NOMO-1 (cell line): ENCODE measurements around the gene RAB40A.
"Not testable (repeated sequence)": the region's sequence is repeated elsewhere in the genome, so short reads cannot be mapped to it uniquely, and the experiment has no call there.

Experiments
- DNase-seq, 2 experiments: peaks; one replicate each; lab custom pipeline; 2025; ENCODE audit not compliant: unreplicated experiment in 2 of 2; lab: John Stamatoyannopoulos, UW

Gene RAB40A

GRCh38 chrX:103524747-103525146 is 5.5 kb upstream of the RAB40A start:
- no peak for DNase-seq

DNA sequence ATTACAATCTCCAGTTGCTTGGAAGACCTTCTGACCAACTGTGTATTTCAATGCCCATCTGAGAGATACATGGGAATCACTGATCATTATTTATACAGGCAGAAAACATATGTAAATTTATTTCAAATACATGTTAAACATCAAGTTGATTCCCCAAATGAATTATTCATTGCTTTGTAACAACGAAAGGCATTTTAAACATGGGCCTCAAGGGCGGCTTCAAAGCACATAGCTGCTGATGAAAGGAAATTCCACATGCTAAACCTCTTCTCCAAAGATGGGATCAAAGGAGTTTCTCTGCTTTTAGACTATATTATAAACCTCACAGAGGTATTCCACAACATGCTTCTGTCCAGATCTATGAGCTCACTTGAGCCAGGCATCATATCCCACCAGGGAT is 4.3 kb upstream of the RAB40A start:
- DNase-seq: no peak

- DNase-seq: no peak
Observed at GRCh38 chrX:103520386-103520785, 1.1 kb upstream of the RAB40A start.

- no peak for DNase-seq
Observed at GRCh38 chrX:103518571-103518970, 718 bp downstream of the RAB40A start.

DNA sequence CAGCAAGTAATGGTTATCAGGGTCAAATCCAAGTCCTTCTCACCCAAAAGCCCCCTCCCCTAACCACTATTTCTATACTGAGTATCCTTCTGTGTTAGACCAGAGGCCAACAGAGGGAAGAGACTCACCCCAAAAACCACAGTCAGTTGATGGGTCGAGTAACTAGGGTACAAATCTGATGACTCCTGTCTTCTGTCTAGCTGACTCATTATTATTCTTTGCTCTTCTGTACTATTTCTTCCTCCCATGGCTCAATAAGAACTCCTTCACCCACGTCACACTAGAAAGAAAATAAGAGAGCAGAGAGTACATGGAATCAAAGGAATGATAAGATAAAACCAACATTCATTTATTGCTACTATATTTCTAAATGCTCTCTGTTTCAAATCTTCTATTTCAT is 2.0 kb downstream of the RAB40A start:
- DNase-seq: no peak

DNA sequence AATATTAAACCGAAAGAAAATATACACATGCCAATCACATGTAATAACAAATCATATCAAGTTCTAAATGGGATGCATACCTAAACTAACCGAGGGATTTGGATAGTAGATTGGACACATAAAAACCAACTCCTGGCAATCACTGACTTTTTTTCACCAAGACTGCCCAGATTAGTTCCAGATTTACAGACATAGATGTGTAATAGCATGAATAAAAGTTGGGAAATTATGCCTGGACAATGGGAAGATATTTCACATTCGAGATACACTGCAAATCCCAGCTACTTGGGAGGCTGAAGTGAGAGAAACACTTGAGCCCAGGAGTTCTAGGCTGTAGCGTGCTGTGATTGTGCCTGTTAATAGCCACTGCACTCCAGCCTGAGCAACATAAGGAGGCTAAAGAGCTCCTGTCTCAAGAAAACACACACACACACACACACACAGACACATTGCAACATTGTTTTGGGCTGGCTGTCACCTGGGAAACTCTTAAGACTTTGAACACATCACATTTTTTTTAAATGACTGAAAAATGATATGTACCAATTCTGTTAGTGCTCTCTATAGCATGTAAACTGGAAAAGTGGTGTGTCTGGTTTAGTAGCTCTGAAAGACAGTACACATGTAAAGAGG is 5.7 kb downstream of the RAB40A start:
- DNase-seq: no peak

GRCh38 chrX:103513067-103513466 is 6.2 kb downstream of the RAB40A start:
- DNase-seq: no peak

GRCh38 chrX:103510031-103510430 is 9.3 kb downstream of the RAB40A start:
- no peak for DNase-seq

DNA sequence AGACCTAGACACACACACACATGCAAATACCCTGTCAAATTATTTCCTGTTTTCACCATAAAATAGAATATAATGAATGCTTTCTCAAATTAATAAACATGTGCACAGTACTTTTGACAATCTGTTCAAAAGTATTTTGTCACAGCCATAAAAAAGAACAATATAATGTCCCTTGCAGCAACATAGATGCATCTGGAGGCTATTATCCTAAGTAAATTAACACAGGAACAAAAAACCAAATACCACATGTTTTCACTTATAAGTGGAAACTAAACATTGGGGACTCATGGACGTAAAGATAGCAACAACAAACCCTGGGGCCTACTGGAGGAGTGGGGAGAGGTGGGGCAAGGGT is 15.5 kb downstream of the RAB40A start:
- no peak for DNase-seq

DNA sequence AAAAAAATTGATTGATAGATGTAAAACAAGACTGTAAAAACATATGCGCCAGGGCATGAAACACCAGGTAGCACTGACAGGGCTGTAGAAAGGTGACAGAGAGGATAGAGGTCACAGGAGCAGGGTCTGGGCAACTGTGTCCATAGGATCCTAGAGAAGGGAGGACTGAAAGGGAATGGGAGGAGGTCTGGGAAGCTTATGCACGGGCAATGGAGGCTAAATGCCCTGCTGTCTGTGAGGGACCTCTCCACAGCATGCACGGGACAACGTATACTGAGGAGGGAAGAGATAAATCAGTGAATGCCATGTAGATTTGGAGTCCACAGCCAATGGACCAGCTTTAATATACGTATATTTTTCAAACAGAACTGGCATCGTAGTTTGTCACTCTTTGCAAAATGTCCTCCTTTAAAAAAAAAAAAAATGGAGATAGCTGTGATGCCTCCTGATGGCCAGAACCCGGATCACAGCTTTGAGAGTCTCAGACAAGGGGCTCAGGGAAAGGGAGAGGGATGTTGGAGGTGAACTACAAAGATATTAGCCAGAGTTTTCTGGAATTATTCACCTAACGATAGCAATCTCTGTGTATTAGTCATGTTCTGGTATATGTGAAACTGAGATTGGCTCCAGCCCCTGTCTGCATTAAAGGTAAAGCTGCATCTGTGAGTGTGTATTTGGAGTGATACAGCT is 16.0 kb downstream of the RAB40A start:
- DNase-seq: no peak

DNA sequence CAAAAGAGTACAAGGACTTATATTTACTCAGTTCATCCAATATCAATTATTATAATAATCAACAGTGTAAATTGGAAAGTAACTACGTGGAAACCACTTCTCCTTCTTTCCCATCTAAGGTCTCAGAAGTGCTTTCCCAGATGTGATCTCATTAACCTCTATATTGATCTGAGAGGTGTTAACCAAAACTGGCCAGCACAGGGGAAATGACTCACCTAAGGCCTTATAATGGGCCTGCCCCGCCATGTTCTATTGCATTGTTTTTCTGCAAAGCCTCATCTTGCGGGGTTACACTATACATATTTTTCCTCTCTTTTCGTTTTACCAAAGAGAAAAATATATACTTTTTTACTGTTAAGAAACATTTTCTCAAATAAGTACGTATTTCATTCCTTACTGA is 20.5 kb downstream of the RAB40A start:
- no peak for DNase-seq

DNA sequence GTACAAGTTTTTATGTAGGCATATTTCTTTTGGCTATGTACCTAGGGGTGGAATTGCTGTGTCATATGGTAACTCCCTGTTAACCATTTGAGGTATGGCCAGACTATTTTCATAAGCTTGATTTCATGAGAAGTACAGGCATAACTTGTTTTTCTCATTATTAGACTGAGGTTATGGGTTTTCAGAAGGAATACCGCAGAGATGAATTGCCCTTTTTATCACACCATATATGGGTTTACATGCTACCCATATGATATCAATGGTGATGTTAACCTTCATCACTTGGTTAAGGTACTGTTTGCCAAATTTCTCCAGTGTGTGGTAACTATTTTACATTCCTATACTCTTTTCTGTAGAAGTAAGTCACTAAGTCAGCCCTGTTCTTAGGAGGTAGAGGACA is 23.5 kb downstream of the RAB40A start:
- DNase-seq: no peak

- not testable (repeated sequence) for DNase-seq
Observed at GRCh38 chrX:103493578-103493977, 25.7 kb downstream of the RAB40A start.

- not testable (repeated sequence) for DNase-seq
Observed at GRCh38 chrX:103489733-103490132, 29.6 kb downstream of the RAB40A start.

GRCh38 chrX:103488794-103489193 is 30.5 kb downstream of the RAB40A start:
- no peak for DNase-seq

- DNase-seq: no peak
Observed at GRCh38 chrX:103488332-103488731, 31.0 kb downstream of the RAB40A start.

- no peak for DNase-seq
Observed at GRCh38 chrX:103483720-103484119, 35.6 kb downstream of the RAB40A start.

GRCh38 chrX:103480526-103480925 is 38.8 kb downstream of the RAB40A start:
- no peak for DNase-seq

DNA sequence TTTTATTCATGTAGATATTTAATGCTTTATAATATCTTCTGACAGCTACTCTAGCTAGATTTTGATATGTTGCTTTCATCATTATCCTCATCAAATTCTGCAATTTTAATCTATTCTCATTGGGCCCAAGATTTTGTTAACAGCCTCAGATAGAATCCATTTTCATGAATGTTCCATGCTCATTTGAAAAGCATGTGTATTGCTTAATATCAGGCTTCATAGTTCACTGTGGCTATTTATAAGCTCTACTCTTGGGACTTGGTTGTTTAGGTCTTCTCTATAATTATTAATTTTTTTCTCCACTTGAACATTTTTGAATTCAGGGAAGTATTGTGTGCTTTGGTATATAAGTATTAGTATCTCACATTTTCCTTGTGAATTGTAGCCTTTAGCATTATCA is 41.8 kb downstream of the RAB40A start:
- DNase-seq: no peak

DNA sequence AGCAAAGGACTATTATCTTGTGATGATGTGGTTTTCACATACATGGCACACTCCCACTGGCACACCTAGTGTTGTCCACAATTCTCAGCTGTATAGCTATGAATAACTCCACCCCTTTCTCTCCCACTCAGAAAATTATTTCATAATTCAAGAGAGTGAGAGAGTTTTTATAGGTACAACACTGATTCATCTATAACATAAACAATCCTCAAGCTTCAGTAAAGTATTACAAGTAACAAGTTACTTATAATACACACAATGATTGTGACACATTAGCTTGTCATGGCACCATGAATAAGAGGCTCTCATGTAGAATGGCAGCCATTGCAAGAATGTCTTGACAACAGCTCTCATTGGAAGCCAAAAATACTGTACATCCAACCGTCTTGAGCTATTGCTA is 43.9 kb downstream of the RAB40A start:
- DNase-seq: no peak

DNA sequence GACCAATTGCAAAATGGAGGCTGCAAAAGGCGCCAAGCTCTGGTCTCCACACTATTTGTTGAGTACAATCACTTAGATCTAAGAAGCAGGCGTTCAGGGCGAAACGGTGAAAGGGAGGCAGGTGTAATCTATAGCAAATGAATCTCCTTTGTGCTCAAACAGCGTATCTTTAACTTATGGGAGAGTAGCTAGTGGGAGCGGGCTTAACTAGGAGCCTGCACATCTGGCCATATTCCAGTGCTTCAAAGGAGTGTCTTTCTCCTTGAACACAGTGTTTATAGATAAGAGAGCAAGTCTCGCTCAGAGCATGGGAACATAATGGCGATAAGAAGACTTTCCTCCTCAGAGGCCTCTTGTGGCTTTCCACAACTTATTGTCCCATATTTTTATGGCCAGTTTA is 49.3 kb downstream of the RAB40A start:
- not testable (repeated sequence) for DNase-seq

DNA sequence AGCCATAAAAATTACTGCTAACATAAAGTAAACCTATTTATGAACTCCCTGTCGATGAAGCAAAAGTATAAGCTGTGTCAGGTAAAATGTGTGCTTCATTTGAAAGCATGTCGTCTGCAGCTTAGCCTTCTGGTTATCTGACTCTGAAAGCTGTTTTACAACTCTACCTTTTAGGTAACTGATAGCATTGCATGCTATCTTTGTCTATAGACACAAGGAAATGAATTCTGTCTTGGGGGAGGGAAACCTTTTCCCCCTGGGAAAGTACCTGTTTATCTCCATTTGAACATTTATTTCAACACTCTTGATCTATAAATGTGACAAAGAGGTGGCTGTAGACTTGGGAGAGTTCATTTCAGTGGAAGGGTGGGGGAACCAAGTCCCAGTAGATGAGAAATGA is 51.4 kb downstream of the RAB40A start:
- no peak for DNase-seq

DNA sequence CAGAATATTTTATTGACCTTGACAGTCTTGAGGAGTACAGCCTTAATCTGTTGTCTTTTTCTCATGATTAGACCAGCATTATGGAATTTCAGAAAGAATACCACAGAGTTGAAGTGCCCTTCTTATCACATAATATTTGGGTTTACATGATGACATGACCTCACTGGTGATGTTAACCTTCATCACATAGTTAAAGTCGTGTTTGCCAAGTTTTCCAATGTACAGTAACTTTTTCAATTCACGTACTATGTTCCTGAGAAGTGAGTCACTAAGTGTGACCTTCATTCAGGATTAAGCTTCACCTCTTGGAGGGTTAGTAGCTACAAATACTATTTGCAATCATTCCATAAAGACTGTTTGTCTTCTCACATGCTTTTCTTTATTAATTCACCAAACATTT is 52.1 kb downstream of the RAB40A start:
- DNase-seq: no peak
